ENCODE measurements around the gene ARID3B. TPM values are rescaled to one million over a fixed set of nuclear protein-coding genes. Genes with fewer than 3 reads are reported as not detected.

ARID3B gene
- total RNA-seq, 1 experiment from 2014 or later: 12.7 TPM

- peak overlapping the region in 1 of 2 experiments; percentile 8; a peak in 1 of 4 replicates for H3K4me3 ChIP-seq (ENCODE audit: low read depth in 2 of 2, low read length in 2 of 2)
- in situ Hi-C loops (cut with HindIII; ENCODE audit: low pct_unique_long_range_greater_than_20kb, low sequenced_read_pairs): no loop called here
- no peaks in the 10 kb centered on the region for H3K27me3 ChIP-seq (ENCODE audit: control insufficient read depth, insufficient read depth, low read length)
- H3K36me3 ChIP-seq (ENCODE audit: control insufficient read depth, insufficient read depth, low read length): no peaks in the 10 kb centered on the region
- no peak overlapping the region; the same call in none of the 2 replicates for H3K27ac ChIP-seq (ENCODE audit: low read length)
- intact Hi-C loops (cut with micrococcal nuclease; ENCODE audit: unreplicated experiment): no loop called here
- peaks cover 9% of the 10 kb centered on the region; the same call in 1 of the 2 replicates for H3K4me1 ChIP-seq (ENCODE audit: control insufficient read depth, insufficient read depth, low read length)
- CTCF ChIA-PET: no interaction called here
- DNase-seq (ENCODE audit: low read depth, low spot score) (peak; percentile 94), ATAC-seq (peak; percentile 82)
- no TSS peak for BruUV-seq (replicated peaks)
- POLR2A ChIA-PET: no interaction called here
- H3K9me3 ChIP-seq (ENCODE audit: control insufficient read depth, insufficient read depth, low read depth, low read length): no peaks in the 10 kb centered on the region
- TF ChIP-seq SIN3A (IDR thresholded peaks at IDR 0.05; ENCODE audit: borderline replicate concordance, insufficient read depth, low read depth, low read length) (no peak), TCF7L2 (IDR thresholded peaks at IDR 0.05; ENCODE audit: low read depth, low read length) (no peak)
These were observed 9.7 kb upstream of the ARID3B start for GRCh38 chr15:74531144-74531811.

DNA sequence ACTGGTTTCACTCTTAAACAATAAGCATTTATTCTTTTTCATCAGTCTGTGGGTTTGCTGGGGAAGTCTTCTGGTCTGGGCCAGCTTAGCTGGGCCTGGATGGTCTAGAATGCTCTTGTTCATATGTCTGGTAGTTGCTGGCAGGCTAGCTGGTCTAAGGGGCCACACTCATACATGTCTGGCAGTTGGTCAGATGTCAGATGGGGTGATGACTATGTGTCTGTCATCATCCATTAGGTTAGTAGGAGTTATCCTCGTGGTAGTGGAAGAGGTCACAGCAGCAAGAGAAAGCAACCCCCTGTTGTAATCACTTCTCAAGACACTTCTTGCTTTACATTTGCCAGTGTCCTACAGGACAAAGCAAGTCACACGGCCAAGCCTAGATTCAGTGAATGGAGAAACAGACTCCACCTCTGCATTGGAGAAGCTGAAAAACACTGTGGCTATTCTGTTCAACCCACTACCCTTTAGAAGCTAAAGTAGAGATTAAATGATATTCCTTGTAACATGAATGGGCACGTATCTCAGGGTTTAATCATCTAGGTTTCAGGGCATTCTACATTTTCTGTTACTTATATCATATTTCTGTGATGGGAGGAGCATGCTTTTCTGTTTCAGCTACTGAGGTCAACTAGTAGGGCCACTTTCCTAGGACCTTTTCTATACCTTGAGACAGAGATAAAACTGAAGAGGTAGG is 5.5 kb upstream of the ARID3B start:
- CTCF ChIA-PET: no interaction called here
- H3K27ac ChIP-seq (ENCODE audit: low read length): no peak overlapping the region

More for the DNA sequence above, 5.5 kb upstream of the ARID3B start:
- POLR2A ChIA-PET: interaction anchor here (0.6 kb wide), 1 partner anchor 9 kb away, joined by 3 read pairs; no protein-coding TSS in a partner anchor
- DNase-seq (ENCODE audit: low read depth, low spot score): no peak
- Histone ChIP-seq H3K4me3 (ENCODE audit: low read depth in 2 of 2, low read length in 2 of 2) (no peak overlapping the region), H3K9me3 (ENCODE audit: control insufficient read depth, insufficient read depth, low read depth, low read length) (no peaks in the 10 kb centered on the region), H3K36me3 (ENCODE audit: control insufficient read depth, insufficient read depth, low read length) (no peaks in the 10 kb centered on the region; the same call in 1 of the 2 replicates), H3K4me1 (ENCODE audit: control insufficient read depth, insufficient read depth, low read length) (peaks cover 9% of the 10 kb centered on the region; the same call in 1 of the 2 replicates), H3K27me3 (ENCODE audit: control insufficient read depth, insufficient read depth, low read length) (no peaks in the 10 kb centered on the region)
- BruUV-seq (replicated peaks): no TSS peak
- no peak; the same call in 1 of the 2 replicates for ATAC-seq
- TF ChIP-seq TCF7L2 (IDR thresholded peaks at IDR 0.05; ENCODE audit: low read depth, low read length) (no peak), POLR2AphosphoS5 (IDR thresholded peaks at IDR 0.05; ENCODE audit: low read depth, low read length) (no peak), SIN3A (IDR thresholded peaks at IDR 0.05; ENCODE audit: borderline replicate concordance, insufficient read depth, low read depth, low read length) (no peak), CTCF (IDR thresholded peaks at IDR 0.05) (no peak), REST (IDR thresholded peaks at IDR 0.05; ENCODE audit: insufficient read depth in 1 of 2, low read depth in 2 of 2, low read length in 1 of 2) (no peak)
- intact Hi-C loops (cut with micrococcal nuclease; ENCODE audit: unreplicated experiment): no loop called here
- in situ Hi-C loops (cut with HindIII; ENCODE audit: low pct_unique_long_range_greater_than_20kb, low sequenced_read_pairs): no loop called here

All from Panc1 (cell line).